Psoas muscle (tissue), 8 donors: ENCODE measurements around the gene DISP3. TPM values are rescaled to one million over a fixed set of nuclear protein-coding genes. Genes with fewer than 3 reads are reported as not detected.

ENCODE experiments used
- ATAC-seq, 4 donors: fragments of 200-7000 bp; cut with Tn5 transposase; one replicate each; pipeline ENCODE4 v1.9.1; 2020; ENCODE audit warnings: moderate library complexity in 3 of 4, mild to moderate bottlenecking in 2 of 4
- DNase-seq, 2 donors: peaks; one replicate each; pipeline ENCODE4 v3.0.0-alpha.2; 2020
- H3K27ac ChIP-seq: fragments of 200-600 bp; one replicate; pipeline ENCODE4 v1.8.0; 2022
- H3K27me3 ChIP-seq, 3 donors: fragments of 200-600 bp in 1 of 3; one replicate each; pipeline versions ENCODE4 v1.6.1 to v1.8.0; 2013 to 2022; ENCODE audit warnings: low read length in 2 of 3, mild to moderate bottlenecking in 2 of 3, moderate library complexity in 1 of 3; ENCODE audit not compliant: insufficient read depth in 3 of 3
- H3K36me3 ChIP-seq, 2 donors: fragments of 200-600 bp in 1 of 2; one replicate each; pipeline versions ENCODE4 v1.6.1 to v1.8.0; 2013 to 2022; ENCODE audit warnings: low read depth in 1 of 2, mild to moderate bottlenecking in 1 of 2, moderate library complexity in 1 of 2; ENCODE audit not compliant: insufficient read depth in 1 of 2
- H3K4me1 ChIP-seq: fragments of 200-600 bp; one replicate; pipeline ENCODE4 v1.8.0; 2022
- H3K4me3 ChIP-seq: fragments of 200-600 bp; one replicate; pipeline ENCODE4 v1.8.0; 2022; ENCODE audit warnings: mild to moderate bottlenecking
- H3K9me3 ChIP-seq: fragments of 200-600 bp; one replicate; pipeline ENCODE4 v1.8.0; 2022
- CTCF ChIP-seq: fragments of 200-600 bp; IDR thresholded peaks from one replicate; pipeline ENCODE4 v1.8.0; 2022; ENCODE audit warnings: antibody characterized with exemption
- WGBS, 3 donors: extraction: QIAGEN DNeasy Blood & Tissue Kit; methylation state at CpG; one replicate each; pipeline versions ENCODE4 v1.1.6 to v1.1.7; 2013; 5-methylcytosine and 5-hydroxymethylcytosine counted together
- intact Hi-C, 2 donors: fragments of 100-400 bp; cut with DNase I; formaldehyde crosslinking; loops; one replicate each; pipeline versions ENCODE4 v1.11.0 to v1.14.2; 2022
- polyA plus RNA-seq, 3 donors: library from polyadenylated mRNA; stranded (reverse); fragments of 200-250 nt; gene quantifications; one replicate each; pipeline ENCODE4 v1.2.3, GENCODE V29; 2013
- total RNA-seq, 4 donors: library from RNA; stranded (reverse); fragmentation: NEBNext Ultra II Directional in 2 of 4; extraction: Animal tissue kit (Norgen Biotek cat#: 25700) in 2 of 4; gene quantifications; one replicate each; pipeline versions ENCODE4 v1.2.1 to v1.2.4, GENCODE V29; 2021 to 2023
- donor health status: healthy with polysubstance abuse.
- donor health status: DM: no; HTN: no; CAD: no; lungs with moderate emphysema.
- donor health status: Bipolar disorder and iron deficiency.
- donor health status: healthy.
- donor health status: DM: yes; HTN: yes; CAD: no.
- donor health status: DM: no; HTN: no; CAD: no.
- donor health status: DM: no; HTN: no; CAD: no.
- donor health status: DM: yes; HTN: yes; CAD: no.

Gene DISP3
- total and polyA plus RNA-seq, 7 donors = 0.01 to 0.04 (median 0.02) TPM; not detected in 3

GRCh38 chr1:11493972-11494655 lies 15.2 kb downstream of the DISP3 start:
- WGBS, 3 donors = 60 to 68% (median 64%) methylated on average over 9 of the region's 9 CpGs
- ATAC-seq (no peak), DNase-seq (no peak)
- no peak for TF ChIP-seq CTCF
- Histone ChIP-seq H3K4me3 (no peak overlapping the region), H3K4me1 (no peaks in the 10 kb centered on the region), H3K9me3 (no peaks in the 10 kb centered on the region), H3K27ac (no peak overlapping the region), H3K36me3 (no peaks in the 10 kb centered on the region), H3K27me3 (peaks cover 0 to 18% (median 0%) of the 10 kb centered on the region in 3 donors)
- intact Hi-C loops = no loop called here

- intact Hi-C loops = no loop called here
- DNase-seq (no peak), ATAC-seq (no peak)
- TF ChIP-seq CTCF = no peak
- H3K27ac ChIP-seq = no peak overlapping the region
- no peaks in the 10 kb centered on the region for H3K4me1 ChIP-seq
- no peaks in the 10 kb centered on the region for H3K9me3 ChIP-seq
- H3K27me3 ChIP-seq = peaks cover 0 to 13% (median 0%) of the 10 kb centered on the region in 3 donors
- WGBS, 3 donors = 67 to 79% (median 69%) methylated on average over 3 of the region's 3 CpGs
- H3K4me3 ChIP-seq = no peak overlapping the region
- H3K36me3 ChIP-seq = no peaks in the 10 kb centered on the region
These were observed 15.8 kb downstream of the DISP3 start for GRCh38 chr1:11494771-11495170.

- no peak for TF ChIP-seq CTCF
- DNase-seq (no peak), ATAC-seq (no peak)
- no peaks in the 10 kb centered on the region for H3K9me3 ChIP-seq
- intact Hi-C loops = no loop called here
- no peaks in the 10 kb centered on the region for H3K36me3 ChIP-seq
- H3K27ac ChIP-seq = no peak overlapping the region
- H3K4me1 ChIP-seq = no peaks in the 10 kb centered on the region
- no peak overlapping the region for H3K4me3 ChIP-seq
- 35 to 56% (median 51%) methylated on average over 3 of the region's 3 CpGs for WGBS, 3 donors
- H3K27me3 ChIP-seq = peaks cover 0 to 15% (median 2%) of the 10 kb centered on the region in 3 donors
These were observed 16.6 kb downstream of the DISP3 start for GRCh38 chr1:11495579-11495978.

GRCh38 chr1:11496551-11497080 lies 17.7 kb downstream of the DISP3 start:
- Histone ChIP-seq H3K4me3 (no peak overlapping the region), H3K36me3 (no peaks in the 10 kb centered on the region), H3K27me3 (peaks cover 0 to 25% (median 3%) of the 10 kb centered on the region in 3 donors), H3K27ac (no peak overlapping the region), H3K4me1 (no peaks in the 10 kb centered on the region), H3K9me3 (no peaks in the 10 kb centered on the region)
- WGBS, 3 donors = 68 to 72% (median 69%) methylated on average over 8 of the region's 8 CpGs
- no peak for ATAC-seq
- TF ChIP-seq CTCF = no peak
- DNase-seq = peak in 1 of 2 donors; percentile 47
- intact Hi-C loops = no loop called here
